Tibial nerve (tissue), 3 donors: ENCODE results near the gene KCNAB2.

Experiments used
- POLR2A ChIP-seq, 2 donors: fragments of 450-650 bp; IDR thresholded peaks; one replicate each; pipeline ENCODE4 v1.6.1; 2017; ENCODE audit warnings: antibody characterized with exemption in 2 of 2, mild to moderate bottlenecking in 2 of 2, moderate library complexity in 2 of 2
- TF ChIP-seq, protein P1 (sequence below), 5 experiments: fragments of 200-600 bp in 3 of 5; fragments of 450-650 bp in 2 of 5; sonication (generic) in 3 of 5; IDR thresholded peaks; one replicate each; pipeline ENCODE4 v1.5.1; 2016 to 2019; ENCODE audit warnings: antibody characterized with exemption in 5 of 5, mild to moderate bottlenecking in 3 of 5, moderate library complexity in 2 of 5

DNA sequence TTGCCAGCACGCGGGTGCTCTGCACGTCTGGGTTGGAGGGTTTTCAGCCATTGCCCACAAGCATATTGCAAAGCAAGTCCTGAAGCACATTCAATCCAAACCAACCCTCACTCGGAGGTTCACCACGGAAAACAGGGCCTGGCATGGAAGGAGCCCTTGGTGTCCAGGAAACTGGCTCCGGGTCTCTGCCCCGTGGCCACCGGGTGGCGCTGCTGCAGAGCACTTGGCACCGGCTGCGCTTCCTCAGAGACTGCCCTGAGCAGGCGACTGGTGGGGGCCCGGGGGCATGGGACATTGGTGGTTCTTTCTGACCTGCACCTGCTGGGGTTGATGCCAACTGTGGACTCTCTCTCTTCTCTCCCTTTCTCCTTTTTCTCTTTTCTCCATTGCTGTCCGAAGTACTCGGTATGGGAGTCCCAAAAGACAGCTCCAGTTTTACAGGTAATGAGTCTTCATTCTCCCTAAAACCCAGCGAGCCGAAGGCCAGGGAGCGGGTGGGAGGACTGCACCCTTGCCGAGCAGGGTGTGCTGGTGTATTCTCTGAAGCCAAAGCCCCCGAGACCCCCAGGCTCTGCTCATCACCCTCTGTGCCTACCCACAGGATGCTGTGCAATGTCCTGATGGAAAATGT is 4.1 kb upstream of the KCNAB2 start:
- TF ChIP-seq, protein P1, sequence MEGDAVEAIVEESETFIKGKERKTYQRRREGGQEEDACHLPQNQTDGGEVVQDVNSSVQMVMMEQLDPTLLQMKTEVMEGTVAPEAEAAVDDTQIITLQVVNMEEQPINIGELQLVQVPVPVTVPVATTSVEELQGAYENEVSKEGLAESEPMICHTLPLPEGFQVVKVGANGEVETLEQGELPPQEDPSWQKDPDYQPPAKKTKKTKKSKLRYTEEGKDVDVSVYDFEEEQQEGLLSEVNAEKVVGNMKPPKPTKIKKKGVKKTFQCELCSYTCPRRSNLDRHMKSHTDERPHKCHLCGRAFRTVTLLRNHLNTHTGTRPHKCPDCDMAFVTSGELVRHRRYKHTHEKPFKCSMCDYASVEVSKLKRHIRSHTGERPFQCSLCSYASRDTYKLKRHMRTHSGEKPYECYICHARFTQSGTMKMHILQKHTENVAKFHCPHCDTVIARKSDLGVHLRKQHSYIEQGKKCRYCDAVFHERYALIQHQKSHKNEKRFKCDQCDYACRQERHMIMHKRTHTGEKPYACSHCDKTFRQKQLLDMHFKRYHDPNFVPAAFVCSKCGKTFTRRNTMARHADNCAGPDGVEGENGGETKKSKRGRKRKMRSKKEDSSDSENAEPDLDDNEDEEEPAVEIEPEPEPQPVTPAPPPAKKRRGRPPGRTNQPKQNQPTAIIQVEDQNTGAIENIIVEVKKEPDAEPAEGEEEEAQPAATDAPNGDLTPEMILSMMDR (IDR thresholded peaks at IDR 0.05) = peak in 4 of 5 experiments; percentile 22 to 30 (median 27)
- no peak for TF ChIP-seq POLR2A (IDR thresholded peaks at IDR 0.05)
